Measurements from ENCODE around the gene OIP5. TPM values are rescaled to one million over a fixed set of nuclear protein-coding genes. Genes with fewer than 3 reads are reported as not detected.

The OIP5 gene
- total and polyA plus RNA-seq, 4 donors: 0.47 to 1.5 (median 0.94) TPM

DNA sequence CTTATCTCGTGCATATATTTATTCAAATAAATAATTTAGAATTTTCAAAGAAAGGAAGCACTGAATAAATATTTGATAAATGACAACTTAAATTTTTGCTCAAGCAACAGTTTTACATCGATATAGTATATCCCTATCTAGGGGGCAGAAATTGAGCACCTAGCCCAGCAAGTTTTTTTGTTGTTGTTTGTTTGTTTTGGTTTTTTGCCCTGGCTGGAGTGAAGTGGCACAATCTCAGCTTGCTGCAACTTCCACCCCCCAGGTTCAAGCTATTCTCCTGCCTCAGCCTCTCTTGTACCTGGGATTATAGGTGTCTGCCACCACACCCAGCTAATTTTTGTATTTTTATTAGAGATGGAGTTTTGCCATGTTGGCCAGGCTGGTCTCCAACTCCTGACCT is 42.4 kb downstream of the OIP5 start:
- no peaks in the 10 kb centered on the region for H3K9me3 ChIP-seq (ENCODE audit: control insufficient read depth in 4 of 4, insufficient read depth in 3 of 4, low read length in 3 of 4)
- no peaks in the 10 kb centered on the region for H3K27me3 ChIP-seq (ENCODE audit: control insufficient read depth in 3 of 3, insufficient read depth in 3 of 3, low read length in 2 of 3)
- ATAC-seq (ENCODE audit: insufficient read depth, low FRiP score) (no peak), DNase-seq (no peak)
- peaks cover 11 to 27% (median 19%) of the 10 kb centered on the region in 4 donors for H3K36me3 ChIP-seq (ENCODE audit: control insufficient read depth in 4 of 4, insufficient read depth in 4 of 4, low read length in 4 of 4)
- WGBS, 2 donors: 69 to 87% methylated on average over 2 of the region's 2 CpGs
- H3K4me1 ChIP-seq (ENCODE audit: control insufficient read depth in 5 of 5, insufficient read depth in 5 of 5, low read length in 5 of 5): peaks cover 5 to 19% (median 5%) of the 10 kb centered on the region in 5 donors
- no peak overlapping the region for H3K27ac ChIP-seq (ENCODE audit: low read depth in 1 of 2, low read length in 1 of 2)
- TF ChIP-seq, protein P1, sequence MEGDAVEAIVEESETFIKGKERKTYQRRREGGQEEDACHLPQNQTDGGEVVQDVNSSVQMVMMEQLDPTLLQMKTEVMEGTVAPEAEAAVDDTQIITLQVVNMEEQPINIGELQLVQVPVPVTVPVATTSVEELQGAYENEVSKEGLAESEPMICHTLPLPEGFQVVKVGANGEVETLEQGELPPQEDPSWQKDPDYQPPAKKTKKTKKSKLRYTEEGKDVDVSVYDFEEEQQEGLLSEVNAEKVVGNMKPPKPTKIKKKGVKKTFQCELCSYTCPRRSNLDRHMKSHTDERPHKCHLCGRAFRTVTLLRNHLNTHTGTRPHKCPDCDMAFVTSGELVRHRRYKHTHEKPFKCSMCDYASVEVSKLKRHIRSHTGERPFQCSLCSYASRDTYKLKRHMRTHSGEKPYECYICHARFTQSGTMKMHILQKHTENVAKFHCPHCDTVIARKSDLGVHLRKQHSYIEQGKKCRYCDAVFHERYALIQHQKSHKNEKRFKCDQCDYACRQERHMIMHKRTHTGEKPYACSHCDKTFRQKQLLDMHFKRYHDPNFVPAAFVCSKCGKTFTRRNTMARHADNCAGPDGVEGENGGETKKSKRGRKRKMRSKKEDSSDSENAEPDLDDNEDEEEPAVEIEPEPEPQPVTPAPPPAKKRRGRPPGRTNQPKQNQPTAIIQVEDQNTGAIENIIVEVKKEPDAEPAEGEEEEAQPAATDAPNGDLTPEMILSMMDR (IDR thresholded peaks at IDR 0.05; ENCODE audit: control extremely low read depth, extremely low read depth): no peak
- no peak overlapping the region for H3K4me3 ChIP-seq
- no peak overlapping the region for H3K9ac ChIP-seq (ENCODE audit: insufficient read depth in 1 of 2, low read length in 2 of 2)

DNA sequence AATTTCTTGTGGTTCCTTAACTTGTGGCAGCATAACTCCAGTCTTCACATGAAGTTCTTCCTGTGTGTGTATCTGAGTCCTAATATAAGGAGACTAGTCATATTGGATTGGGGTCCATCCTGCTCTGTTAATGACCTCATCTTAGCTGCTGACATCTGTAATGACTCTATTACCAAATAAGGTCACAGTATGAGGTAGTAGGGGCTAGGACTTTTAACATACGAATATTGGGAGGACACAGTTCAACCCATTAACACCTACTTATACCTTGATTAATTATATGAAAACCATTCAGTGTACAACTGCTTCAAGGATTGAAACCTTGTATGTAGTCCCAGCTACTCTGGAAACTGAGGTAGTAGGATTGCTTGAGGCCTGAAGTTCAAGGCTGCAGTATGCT is 43.9 kb downstream of the OIP5 start:
- Histone ChIP-seq H3K4me3 (no peak overlapping the region), H3K27me3 (ENCODE audit: control insufficient read depth in 3 of 3, insufficient read depth in 3 of 3, low read length in 2 of 3) (no peaks in the 10 kb centered on the region), H3K27ac (ENCODE audit: low read depth in 1 of 2, low read length in 1 of 2) (no peak overlapping the region), H3K9ac (ENCODE audit: insufficient read depth in 1 of 2, low read length in 2 of 2) (no peak overlapping the region), H3K9me3 (ENCODE audit: control insufficient read depth in 4 of 4, insufficient read depth in 3 of 4, low read length in 3 of 4) (no peaks in the 10 kb centered on the region), H3K36me3 (ENCODE audit: control insufficient read depth in 4 of 4, insufficient read depth in 4 of 4, low read length in 4 of 4) (peaks cover 11 to 27% (median 16%) of the 10 kb centered on the region in 4 donors), H3K4me1 (ENCODE audit: control insufficient read depth in 5 of 5, insufficient read depth in 5 of 5, low read length in 5 of 5) (peaks cover 5 to 19% (median 6%) of the 10 kb centered on the region in 5 donors)
- ATAC-seq (ENCODE audit: insufficient read depth, low FRiP score): no peak
- WGBS, 2 donors: 76 to 90% methylated on average over 1 of the region's 1 CpG
- TF ChIP-seq, protein P1 (IDR thresholded peaks at IDR 0.05; ENCODE audit: control extremely low read depth, extremely low read depth): no peak
- DNase-seq: no peak

DNA sequence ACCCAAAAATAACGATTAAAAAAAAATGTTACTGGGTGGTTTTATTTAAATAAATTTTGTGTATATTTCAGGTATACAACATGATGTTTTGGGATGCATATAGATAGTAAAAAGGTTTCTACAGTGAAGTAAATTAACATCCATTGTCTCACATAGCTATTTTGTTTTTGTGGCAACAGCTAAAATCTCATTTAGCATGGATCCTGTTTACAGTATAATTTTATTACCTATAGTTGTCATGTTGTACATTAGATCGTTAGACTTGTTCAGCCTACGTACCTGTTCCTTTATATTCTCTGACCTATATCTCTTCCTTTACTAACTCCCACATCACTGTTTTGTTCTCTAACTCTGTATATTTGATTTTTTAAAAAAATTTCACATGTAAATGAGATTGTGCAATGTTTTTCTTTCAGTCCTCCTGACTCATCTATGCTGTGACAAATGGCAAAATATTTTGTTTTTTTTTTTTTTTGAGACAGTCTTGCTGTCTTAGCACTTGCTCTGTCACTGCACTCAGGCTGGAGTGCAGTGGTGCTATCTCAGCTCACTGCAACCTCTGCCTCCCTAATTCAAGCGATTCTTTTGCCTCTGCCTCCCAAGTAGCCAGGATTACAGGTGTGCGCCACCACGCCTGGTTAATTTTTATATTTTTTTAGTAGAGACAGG is 45.6 kb downstream of the OIP5 start:
- Histone ChIP-seq H3K4me3 (no peak overlapping the region), H3K9me3 (ENCODE audit: control insufficient read depth in 4 of 4, insufficient read depth in 3 of 4, low read length in 3 of 4) (no peaks in the 10 kb centered on the region), H3K27me3 (ENCODE audit: control insufficient read depth in 3 of 3, insufficient read depth in 3 of 3, low read length in 2 of 3) (no peaks in the 10 kb centered on the region), H3K36me3 (ENCODE audit: control insufficient read depth in 4 of 4, insufficient read depth in 4 of 4, low read length in 4 of 4) (peaks cover 9 to 24% (median 16%) of the 10 kb centered on the region in 4 donors), H3K4me1 (ENCODE audit: control insufficient read depth in 5 of 5, insufficient read depth in 5 of 5, low read length in 5 of 5) (peaks cover 5 to 19% (median 6%) of the 10 kb centered on the region in 5 donors), H3K27ac (ENCODE audit: low read depth in 1 of 2, low read length in 1 of 2) (no peak overlapping the region), H3K9ac (ENCODE audit: insufficient read depth in 1 of 2, low read length in 2 of 2) (no peak overlapping the region)
- 96 to 97% methylated on average over 6 of the region's 6 CpGs for WGBS, 2 donors
- TF ChIP-seq, protein P1 (IDR thresholded peaks at IDR 0.05; ENCODE audit: control extremely low read depth, extremely low read depth): no peak
- ATAC-seq (ENCODE audit: insufficient read depth, low FRiP score): no peak
- no peak for DNase-seq
